Activated CD4-positive, CD25-positive, alpha-beta regulatory T cell (primary cell): ENCODE data around the gene NR5A2.

Experiments used
- DNase-seq, 4 experiments: peaks; one replicate each; lab custom pipeline; 2025; lab: John Stamatoyannopoulos, UW

The NR5A2 gene

DNA sequence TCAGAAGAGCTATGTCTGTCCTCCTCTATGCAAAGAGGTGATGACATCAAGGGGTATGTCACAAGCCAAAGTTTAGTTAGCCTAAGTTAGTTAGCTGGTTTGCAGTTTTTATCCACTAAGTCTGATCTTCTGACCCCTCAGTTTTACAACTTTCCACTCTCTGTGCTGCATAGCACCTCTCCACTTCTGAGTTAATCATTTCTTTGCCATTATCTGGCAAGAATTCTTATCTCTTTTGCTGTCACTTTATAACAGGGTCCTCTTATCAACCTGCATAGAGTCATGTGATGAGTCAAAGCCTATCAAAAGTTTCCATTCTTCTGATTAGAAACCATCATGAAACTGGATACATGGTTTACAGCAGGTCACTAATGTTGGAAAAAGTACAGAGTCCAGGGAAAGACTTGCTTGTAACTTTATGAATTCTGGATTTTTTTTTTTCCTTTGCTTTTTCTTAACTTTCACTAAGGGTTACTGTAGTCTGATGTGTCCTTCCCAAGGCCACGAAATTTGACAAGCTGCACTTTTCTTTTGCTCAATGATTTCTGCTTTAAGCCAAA, at the start of gene NR5A2:
TSS of gene NR5A2 (plus strand) at position 447 of the 560 bp plus-strand sequence. CDS start 138 bp downstream, outside the sequence.
- DNase-seq: no peak

- DNase-seq: no peak
Measured at GRCh38 chr1:199978408-199978940, 49.0 kb upstream of the NR5A2 start.

GRCh38 chr1:199979071-199979470, 48.4 kb upstream of the NR5A2 start:
- DNase-seq: no peak

DNA sequence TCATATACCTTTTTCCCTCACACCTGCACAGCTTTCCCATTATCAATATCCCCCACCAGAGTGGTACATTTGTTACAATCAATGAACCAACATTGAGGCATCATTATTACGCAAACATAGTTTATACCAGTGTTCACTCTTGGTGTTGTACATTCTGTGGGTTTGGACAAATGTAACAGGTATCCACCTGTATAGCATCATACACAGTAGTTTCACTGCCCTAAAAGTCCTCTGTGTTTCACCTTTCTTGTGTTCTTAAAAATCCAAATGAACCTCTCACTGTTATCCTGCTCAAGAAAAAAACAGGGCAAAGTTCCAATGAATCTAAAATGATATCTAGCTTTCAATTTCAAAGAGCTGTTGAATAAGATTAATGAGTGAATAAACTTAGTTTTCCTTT, 45.9 kb upstream of the NR5A2 start:
- DNase-seq: no peak

GRCh38 chr1:199982606-199983005, 44.9 kb upstream of the NR5A2 start:
- DNase-seq: no peak

DNA sequence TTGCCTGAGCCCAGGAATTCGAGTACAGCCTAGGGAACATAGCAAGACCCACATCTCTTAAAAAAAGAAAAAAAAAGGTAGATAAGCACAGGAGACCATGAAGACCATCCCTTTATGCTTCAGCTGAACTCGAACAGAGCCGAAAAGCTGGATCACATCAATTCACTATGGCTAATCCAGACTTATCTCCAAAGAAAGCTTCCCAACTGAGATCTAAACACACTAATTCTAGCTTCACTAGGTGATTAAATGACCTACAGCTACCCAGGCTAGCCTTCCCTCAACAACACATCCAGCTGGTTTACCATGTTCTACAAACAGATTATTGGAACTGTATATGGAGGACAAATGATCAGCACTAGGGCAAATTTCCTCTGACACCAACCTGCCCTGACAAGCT, 44.0 kb upstream of the NR5A2 start:
- DNase-seq: no peak

- no peak for DNase-seq
Measured at GRCh38 chr1:199995096-199995685, 32.3 kb upstream of the NR5A2 start.

DNA sequence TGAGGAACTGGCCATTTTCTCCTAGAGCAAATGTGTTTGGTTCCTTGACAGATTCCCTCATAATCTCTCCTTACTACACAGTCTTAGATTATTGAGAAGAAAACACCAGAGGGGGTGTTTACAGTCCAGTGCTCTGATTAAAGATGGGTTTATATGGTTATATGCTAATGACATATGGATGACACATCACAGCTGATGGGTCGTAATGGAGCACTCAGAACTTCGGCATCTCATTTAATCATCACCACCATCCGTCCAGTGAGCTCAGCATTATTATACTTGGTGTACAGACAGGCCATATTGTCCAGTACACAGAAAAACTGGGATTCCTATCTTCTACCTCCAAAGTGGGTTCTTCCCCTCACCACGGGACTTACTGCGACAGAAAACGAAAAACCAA, 22.3 kb upstream of the NR5A2 start:
- DNase-seq: no peak

- no peak for DNase-seq
Measured at GRCh38 chr1:200006711-200007110, 20.8 kb upstream of the NR5A2 start.

GRCh38 chr1:200015811-200016210, 11.7 kb upstream of the NR5A2 start:
- no peak for DNase-seq

- no peak for DNase-seq
Measured at GRCh38 chr1:200021577-200022238, 5.8 kb upstream of the NR5A2 start.

- no peak for DNase-seq
Measured at GRCh38 chr1:200022239-200022804, 5.2 kb upstream of the NR5A2 start.

GRCh38 chr1:200028586-200029034, 1.1 kb downstream of the NR5A2 start:
- no peak for DNase-seq

- no peak for DNase-seq
Measured at GRCh38 chr1:200029035-200029821, 1.7 kb downstream of the NR5A2 start.

DNA sequence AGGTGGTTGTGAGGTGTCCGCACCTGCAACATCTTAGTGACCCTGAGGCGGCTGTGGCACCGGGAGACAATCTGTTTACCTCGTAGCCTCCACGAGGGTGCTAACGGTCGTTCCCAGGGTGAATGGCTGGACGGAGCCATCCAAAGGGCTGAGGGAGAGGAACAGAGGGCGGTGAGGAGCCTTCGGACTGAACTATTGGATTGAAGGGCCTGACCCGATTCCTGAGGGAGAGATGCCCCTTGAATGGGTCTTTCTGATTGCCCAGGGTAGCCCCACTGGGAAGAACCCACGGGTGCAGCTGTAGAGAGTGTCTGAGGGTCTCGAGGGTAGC, 2.3 kb downstream of the NR5A2 start:
- no peak for DNase-seq

- no peak for DNase-seq
Measured at GRCh38 chr1:200030791-200031190, 3.3 kb downstream of the NR5A2 start.

- no peak for DNase-seq
Measured at GRCh38 chr1:200033511-200034261, 6.2 kb downstream of the NR5A2 start.

GRCh38 chr1:200034262-200034557, 6.7 kb downstream of the NR5A2 start:
- DNase-seq: no peak

DNA sequence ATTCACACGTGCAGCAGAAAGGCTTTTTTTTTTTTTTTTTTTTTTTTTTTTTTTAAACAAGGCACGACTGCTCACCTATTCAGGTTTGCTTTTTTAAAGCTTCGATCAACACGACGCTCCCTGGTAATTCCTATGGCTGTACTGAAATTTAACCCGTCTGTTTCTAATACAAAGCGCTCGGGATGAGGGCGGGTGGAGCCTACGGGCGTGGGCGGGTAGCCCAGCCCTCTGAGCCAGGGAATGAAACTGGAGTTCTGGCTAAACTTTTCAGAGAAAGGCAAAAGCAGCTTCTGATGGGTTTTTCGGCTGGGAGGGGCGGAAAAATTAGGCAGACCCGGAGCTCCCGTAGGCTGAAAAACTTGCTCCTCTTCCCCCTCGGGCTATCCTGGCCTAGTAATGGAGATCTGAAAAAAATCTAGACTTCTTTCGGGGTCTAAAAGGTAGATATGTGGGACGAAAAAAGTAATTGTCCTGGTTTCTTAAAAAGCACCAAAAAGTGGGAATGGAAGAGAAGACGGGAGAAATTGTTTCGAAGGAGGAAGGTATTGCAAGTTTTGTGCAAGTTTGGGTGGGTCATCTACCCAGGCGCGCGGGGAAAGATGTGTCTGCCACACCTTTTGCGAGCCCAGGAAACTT, 7.4 kb downstream of the NR5A2 start:
- no peak for DNase-seq

- DNase-seq: no peak
Measured at GRCh38 chr1:200035397-200035955, 8.0 kb downstream of the NR5A2 start.
